Ovary (tissue), 3 donors: Measurements from ENCODE around the gene GRIK3.

ENCODE experiments used
- EP300 ChIP-seq: sonication (generic); formaldehyde crosslinking; IDR thresholded peaks from one replicate; pipeline ENCODE4 v1.6.1; 2017; ENCODE audit warnings: antibody characterized with exemption
- POLR2A ChIP-seq: fragments of 450-650 bp; IDR thresholded peaks from one replicate; pipeline ENCODE4 v1.6.1; 2017; ENCODE audit warnings: antibody characterized with exemption, mild to moderate bottlenecking, moderate library complexity
- TF ChIP-seq, protein P1 (sequence below), 3 donors: fragments of 450-650 bp in 2 of 3; fragments of 200-600 bp in 1 of 3; IDR thresholded peaks; one replicate each; pipeline versions ENCODE4 v1.5.1 to v1.8.0; 2016 to 2022; ENCODE audit warnings: antibody characterized with exemption in 3 of 3, mild to moderate bottlenecking in 1 of 3
- donor health status: DM: no; HTN: no; CAD: no.

GRCh38 chr1:36845802-36846201 is 188.5 kb downstream of the GRIK3 start:
- TF ChIP-seq, protein P1, sequence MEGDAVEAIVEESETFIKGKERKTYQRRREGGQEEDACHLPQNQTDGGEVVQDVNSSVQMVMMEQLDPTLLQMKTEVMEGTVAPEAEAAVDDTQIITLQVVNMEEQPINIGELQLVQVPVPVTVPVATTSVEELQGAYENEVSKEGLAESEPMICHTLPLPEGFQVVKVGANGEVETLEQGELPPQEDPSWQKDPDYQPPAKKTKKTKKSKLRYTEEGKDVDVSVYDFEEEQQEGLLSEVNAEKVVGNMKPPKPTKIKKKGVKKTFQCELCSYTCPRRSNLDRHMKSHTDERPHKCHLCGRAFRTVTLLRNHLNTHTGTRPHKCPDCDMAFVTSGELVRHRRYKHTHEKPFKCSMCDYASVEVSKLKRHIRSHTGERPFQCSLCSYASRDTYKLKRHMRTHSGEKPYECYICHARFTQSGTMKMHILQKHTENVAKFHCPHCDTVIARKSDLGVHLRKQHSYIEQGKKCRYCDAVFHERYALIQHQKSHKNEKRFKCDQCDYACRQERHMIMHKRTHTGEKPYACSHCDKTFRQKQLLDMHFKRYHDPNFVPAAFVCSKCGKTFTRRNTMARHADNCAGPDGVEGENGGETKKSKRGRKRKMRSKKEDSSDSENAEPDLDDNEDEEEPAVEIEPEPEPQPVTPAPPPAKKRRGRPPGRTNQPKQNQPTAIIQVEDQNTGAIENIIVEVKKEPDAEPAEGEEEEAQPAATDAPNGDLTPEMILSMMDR (IDR thresholded peaks at IDR 0.05), result no peak
- TF ChIP-seq POLR2A, result no peak
- no peak for TF ChIP-seq EP300
